CD4-positive, alpha-beta T cell (primary cell): ENCODE measurements around the gene NOX4. TPM values are rescaled to one million over a fixed set of nuclear protein-coding genes. Genes with fewer than 3 reads are reported as not detected.
"Not testable (repeated sequence)": the region's sequence is repeated elsewhere in the genome, so short reads cannot be mapped to it uniquely, and the experiment has no call there.

Experiments
- ATAC-seq: fragments of 200-7000 bp; cut with Tn5 transposase; one replicate; pipeline ENCODE4 v1.10.0; 2022; ENCODE audit warnings: mild to moderate bottlenecking; ENCODE audit not compliant: poor library complexity
- CTCF ChIA-PET: fragments of 350-600 bp; sonication (Branson Sonifier 250); formaldehyde crosslinking; loops from one replicate; lab custom pipeline; 2021; ENCODE audit warnings: antibody characterized with exemption, inconsistent platforms; lab: Charles Lee
- POLR2A ChIA-PET: fragments of 350-600 bp; sonication (Branson Sonifier 250); formaldehyde crosslinking; loops from one replicate; lab custom pipeline; 2021; ENCODE audit warnings: antibody characterized with exemption, inconsistent platforms; lab: Charles Lee
- DNase-seq, 14 experiments: peaks; one replicate each; pipeline ENCODE4 v3.0.0-alpha.2; 2013 to 2020; ENCODE audit warnings: mixed read lengths in 2 of 14
- H3K27ac ChIP-seq, 2 donors: one replicate each; pipeline versions ENCODE4 v1.5.1 to v1.7.0; 2013; ENCODE audit warnings: low read length in 2 of 2, low read depth in 1 of 2, mild to moderate bottlenecking in 1 of 2
- H3K27me3 ChIP-seq, 2 experiments: 1 replicate in 1 of 2; 2 replicates in 1 of 2; pipeline versions ENCODE4 v1.6.1 to v1.7.0; 2013; ENCODE audit warnings: low read length in 2 of 2, control low read depth in 1 of 2, mild to moderate bottlenecking in 1 of 2, moderate library complexity in 1 of 2; ENCODE audit not compliant: insufficient read depth in 2 of 2, control insufficient read depth in 1 of 2
- H3K36me3 ChIP-seq: one replicate; pipeline ENCODE4 v1.6.1; 2013; ENCODE audit warnings: low read length, control low read depth; ENCODE audit not compliant: insufficient read depth
- H3K4me1 ChIP-seq: one replicate; pipeline ENCODE4 v1.6.1; 2013; ENCODE audit warnings: low read length, control low read depth; ENCODE audit not compliant: insufficient read depth
- H3K4me3 ChIP-seq: one replicate; pipeline ENCODE4 v1.5.1; 2013; ENCODE audit warnings: mild to moderate bottlenecking, low read length, moderate library complexity
- H3K9me3 ChIP-seq, 2 experiments: 1 replicate in 1 of 2; 2 replicates in 1 of 2; pipeline versions ENCODE4 v1.6.1 to v1.7.0; 2013; ENCODE audit warnings: low read length in 2 of 2, mild to moderate bottlenecking in 2 of 2, control low read depth in 1 of 2, moderate library complexity in 1 of 2; ENCODE audit not compliant: control insufficient read depth in 1 of 2, insufficient read depth in 1 of 2
- H3K27ac Mint-ChIP-seq: one replicate; pipeline ENCODE4 v1.8.0; 2020; ENCODE audit warnings: mixed read lengths
- H3K27me3 Mint-ChIP-seq: one replicate; pipeline ENCODE4 v1.8.0; 2021; ENCODE audit warnings: mixed read lengths
- H3K36me3 Mint-ChIP-seq: one replicate; pipeline ENCODE4 v1.8.0; 2021; ENCODE audit warnings: low read depth, mixed read lengths
- H3K4me1 Mint-ChIP-seq: one replicate; pipeline ENCODE4 v1.8.0; 2021; ENCODE audit warnings: low read depth, mixed read lengths
- H3K4me3 Mint-ChIP-seq: one replicate; pipeline ENCODE4 v1.8.0; 2020; ENCODE audit warnings: mild to moderate bottlenecking, mixed read lengths
- H3K9me3 Mint-ChIP-seq: one replicate; pipeline ENCODE4 v1.8.0; 2020; ENCODE audit warnings: mixed read lengths
- CTCF ChIP-seq: fragments of 200-600 bp; IDR thresholded peaks from one replicate; pipeline ENCODE4 v1.8.0; 2022; ENCODE audit warnings: antibody characterized with exemption, mild to moderate bottlenecking
- intact Hi-C, 2 experiments: fragments of 100-400 bp; cut with DNase I in 1 of 2; cut with micrococcal nuclease in 1 of 2; formaldehyde crosslinking; loops; one replicate each; pipeline versions ENCODE4 v1.15.1 to v1.9.0; 2023 to 2025; cut with DNase I, micrococcal nuclease
- total RNA-seq, 174 experiments: library from RNA in 2 of 174; stranded (reverse) in 2 of 174; gene quantifications; one replicate each; pipeline ENCODE4 v1.2.3 and lab custom pipeline; 2021 to 2026

Gene NOX4
- total RNA-seq, 2 experiments from 2014 or later: not detected

GRCh38 chr11:89346601-89347000 is 144.6 kb downstream of the NOX4 start:
- DNase-seq: no peak
- Histone ChIP-seq H3K4me1 (no peaks in the 10 kb centered on the region), H3K4me3 (no peak overlapping the region), H3K36me3 (no peaks in the 10 kb centered on the region), H3K9me3 (no peaks in the 10 kb centered on the region), H3K27ac (no peak overlapping the region), H3K27me3 (no peaks in the 10 kb centered on the region)
- TF ChIP-seq CTCF: no peak
- intact Hi-C loops: no loop called here
- H3K36me3 Mint-ChIP-seq: no peaks in the 10 kb centered on the region
- H3K27me3 Mint-ChIP-seq: no peaks in the 10 kb centered on the region
- H3K9me3 Mint-ChIP-seq: no peaks in the 10 kb centered on the region
- H3K4me3 Mint-ChIP-seq: no peak overlapping the region
- ATAC-seq: no peak
- ChIA-PET CTCF (no interaction called here), POLR2A (no interaction called here)
- H3K4me1 Mint-ChIP-seq: no peaks in the 10 kb centered on the region
- H3K27ac Mint-ChIP-seq: no peak overlapping the region

GRCh38 chr11:89342880-89343572 is 148.1 kb downstream of the NOX4 start:
- DNase-seq, H3K27me3 Mint-ChIP-seq, intact Hi-C loops, CTCF ChIA-PET, H3K27ac ChIP-seq, H3K9me3 ChIP-seq, H3K4me1 ChIP-seq, H3K4me3 Mint-ChIP-seq, H3K36me3 ChIP-seq, H3K9me3 Mint-ChIP-seq, H3K4me3 ChIP-seq, H3K27me3 ChIP-seq, H3K36me3 Mint-ChIP-seq, ATAC-seq, POLR2A ChIA-PET, H3K4me1 Mint-ChIP-seq, H3K27ac Mint-ChIP-seq: not testable (repeated sequence)

GRCh38 chr11:89340450-89340849 is 150.7 kb downstream of the NOX4 start:
- CTCF ChIA-PET: not testable (repeated sequence)

GRCh38 chr11:89338073-89338472 is 153.1 kb downstream of the NOX4 start:
- H3K36me3 Mint-ChIP-seq, ATAC-seq, H3K36me3 ChIP-seq, H3K4me3 ChIP-seq, POLR2A ChIA-PET, H3K4me3 Mint-ChIP-seq, intact Hi-C loops, H3K9me3 ChIP-seq, DNase-seq, CTCF ChIA-PET, H3K27me3 ChIP-seq, H3K27ac ChIP-seq, H3K4me1 ChIP-seq, H3K27ac Mint-ChIP-seq, H3K27me3 Mint-ChIP-seq, H3K4me1 Mint-ChIP-seq, H3K9me3 Mint-ChIP-seq: not testable (repeated sequence)

More at GRCh38 chr11:89340450-89340849, 150.7 kb downstream of the NOX4 start:
- H3K27me3 ChIP-seq, H3K4me3 ChIP-seq, H3K4me1 Mint-ChIP-seq, H3K9me3 ChIP-seq, ATAC-seq, H3K36me3 Mint-ChIP-seq, intact Hi-C loops, H3K36me3 ChIP-seq, H3K27ac Mint-ChIP-seq, H3K4me3 Mint-ChIP-seq, H3K9me3 Mint-ChIP-seq, H3K4me1 ChIP-seq, H3K27me3 Mint-ChIP-seq, H3K27ac ChIP-seq, DNase-seq, POLR2A ChIA-PET: not testable (repeated sequence)

- CTCF ChIA-PET: interaction anchor here (0.5 kb wide), 1 partner anchor 26 kb away, joined by 4 read pairs; no protein-coding TSS in a partner anchor
- H3K9me3 ChIP-seq, POLR2A ChIA-PET, H3K27me3 Mint-ChIP-seq, DNase-seq, ATAC-seq, H3K36me3 Mint-ChIP-seq, H3K9me3 Mint-ChIP-seq, H3K36me3 ChIP-seq, H3K27me3 ChIP-seq, H3K4me1 Mint-ChIP-seq, H3K4me3 ChIP-seq, H3K4me1 ChIP-seq, intact Hi-C loops, H3K27ac ChIP-seq, H3K4me3 Mint-ChIP-seq, H3K27ac Mint-ChIP-seq: not testable (repeated sequence)
Observed at GRCh38 chr11:89337100-89337650, 154.0 kb downstream of the NOX4 start.

GRCh38 chr11:89333704-89334103 is 157.5 kb downstream of the NOX4 start:
- not testable (repeated sequence) for ATAC-seq, H3K9me3 Mint-ChIP-seq

More at GRCh38 chr11:89333704-89334103, 157.5 kb downstream of the NOX4 start:
- intact Hi-C loops, CTCF ChIA-PET, H3K4me3 ChIP-seq, H3K4me1 Mint-ChIP-seq, H3K4me1 ChIP-seq, DNase-seq, H3K36me3 ChIP-seq, H3K27me3 ChIP-seq, H3K27ac Mint-ChIP-seq, H3K9me3 ChIP-seq, H3K27ac ChIP-seq, POLR2A ChIA-PET, H3K4me3 Mint-ChIP-seq, H3K36me3 Mint-ChIP-seq, H3K27me3 Mint-ChIP-seq: not testable (repeated sequence)
